HG03571 (cell line): ENCODE data around the gene OPTN.
"Not testable (repeated sequence)": the region's sequence is repeated elsewhere in the genome, so short reads cannot be mapped to it uniquely, and the experiment has no call there.

Experiments used
- ATAC-seq: cut with Tn5 transposase; IDR thresholded peaks from one replicate; pipeline ENCODE4 v1.9.1; 2021; ENCODE audit not compliant: unreplicated experiment

Gene OPTN

DNA sequence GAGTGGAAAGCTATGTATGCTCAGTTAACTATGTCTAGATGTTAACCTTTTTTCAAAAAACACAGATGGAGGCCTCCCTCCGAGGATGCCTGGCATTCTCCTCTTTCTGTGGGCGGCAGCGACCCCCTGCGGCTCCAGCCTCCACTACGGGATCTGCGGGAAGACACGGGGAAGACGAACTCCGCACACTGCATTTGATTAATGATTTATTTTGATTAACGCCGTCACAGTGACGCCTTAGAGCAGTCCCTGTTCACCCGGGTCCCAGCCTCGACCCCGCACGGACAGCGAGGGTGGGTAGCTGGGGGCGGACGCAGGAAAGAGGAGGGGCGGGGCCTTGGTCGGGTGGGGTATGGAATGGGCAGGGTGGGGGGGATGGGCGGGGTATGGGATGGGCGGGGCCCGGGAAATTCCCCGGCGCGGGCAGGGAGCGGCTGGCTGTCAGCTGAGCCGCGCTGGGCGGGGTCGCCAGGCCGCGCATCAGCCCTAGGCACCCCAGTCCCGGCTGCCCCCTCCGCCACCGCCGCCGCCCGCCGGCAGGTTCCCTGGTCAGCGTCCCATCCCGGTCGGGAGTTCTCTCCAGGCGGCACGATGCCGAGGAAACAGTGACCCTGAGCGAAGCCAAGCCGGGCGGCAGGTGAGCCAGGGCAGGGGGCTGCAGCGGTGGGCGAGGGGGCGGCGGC lies at the start of gene OPTN:
TSS of gene OPTN (plus strand) at position 498 of the 683 bp plus-strand sequence. CDS start 8,960 bp downstream, outside the sequence.
- ATAC-seq: peak; percentile 61

DNA sequence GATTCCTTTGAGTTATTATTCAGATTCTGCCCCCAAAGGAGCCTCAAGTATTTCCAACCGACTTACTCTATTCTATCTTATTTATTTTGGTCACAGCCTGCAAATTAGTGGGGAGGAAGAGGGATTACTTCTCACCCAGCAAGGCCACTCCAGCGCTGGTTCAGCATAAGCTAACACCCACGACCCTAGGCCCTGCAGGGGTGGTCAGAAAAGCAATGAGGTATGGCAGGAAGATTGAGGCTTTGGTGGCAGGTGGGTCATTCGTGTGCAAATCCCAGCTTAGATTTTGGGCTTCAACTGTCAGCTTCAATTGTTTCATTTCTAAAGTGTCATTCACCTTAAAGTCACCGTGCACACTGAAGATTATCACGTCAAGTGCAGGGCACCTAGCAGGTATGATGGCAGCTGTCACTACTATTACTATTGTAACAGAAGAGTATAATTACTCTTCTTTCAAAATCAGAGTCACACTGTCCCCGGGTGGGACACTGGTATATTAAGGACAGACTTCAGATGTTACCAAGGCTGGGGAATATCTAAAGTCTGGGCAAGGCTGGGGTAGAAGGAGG lies 48.8 kb upstream of the OPTN start:
- no peak for ATAC-seq

DNA sequence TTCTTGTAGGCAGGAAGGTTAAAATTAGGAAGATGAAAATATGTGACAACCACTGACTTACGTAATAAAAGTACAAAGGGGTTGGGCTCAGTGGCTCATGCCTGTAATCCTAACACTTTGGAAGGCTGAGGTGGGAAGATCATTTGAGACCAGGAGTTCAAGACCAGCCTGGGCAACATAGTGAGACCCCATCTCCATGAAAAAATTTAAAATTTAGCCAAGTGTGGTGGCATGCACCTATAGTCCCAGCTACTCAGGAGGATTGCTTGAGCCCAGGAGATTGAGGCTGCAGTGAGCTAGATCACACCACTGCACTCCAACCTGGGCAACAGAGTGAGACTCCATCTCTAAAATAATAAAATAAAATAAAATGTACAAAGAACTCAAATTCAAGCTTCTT lies 46.8 kb upstream of the OPTN start:
- not testable (repeated sequence) for ATAC-seq

DNA sequence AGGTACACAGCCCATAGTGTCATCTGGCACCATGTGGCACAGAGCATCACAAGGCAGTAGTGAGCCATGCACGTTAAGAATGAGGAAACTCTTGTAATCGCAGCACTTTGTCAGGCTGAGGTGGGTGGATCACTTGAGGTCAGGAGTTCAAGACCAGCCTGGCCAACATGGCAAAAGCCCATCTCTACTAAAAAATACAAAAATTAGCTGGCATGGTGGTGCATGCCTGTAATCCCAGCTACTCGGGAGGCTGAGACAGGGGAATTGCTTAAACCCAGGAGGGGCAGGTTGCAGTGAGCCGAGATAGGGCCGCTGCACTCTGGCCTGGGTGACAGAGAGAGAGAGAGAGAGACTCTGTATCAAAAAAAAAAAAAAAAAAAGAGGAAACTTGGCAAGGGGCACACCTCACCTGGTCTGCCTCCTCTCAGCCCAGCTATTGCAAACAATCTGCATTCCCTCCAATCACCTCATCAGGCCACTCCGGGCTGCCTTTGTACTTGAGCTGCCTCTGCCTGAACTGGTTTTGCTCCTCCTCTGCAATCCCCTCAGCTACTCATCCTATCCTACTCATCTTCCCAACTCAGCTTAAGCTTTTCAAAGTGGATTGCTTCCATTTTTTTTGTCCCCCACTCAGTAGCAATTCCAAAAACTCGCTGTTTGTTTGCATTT lies 46.0 kb upstream of the OPTN start:
- no peak for ATAC-seq

DNA sequence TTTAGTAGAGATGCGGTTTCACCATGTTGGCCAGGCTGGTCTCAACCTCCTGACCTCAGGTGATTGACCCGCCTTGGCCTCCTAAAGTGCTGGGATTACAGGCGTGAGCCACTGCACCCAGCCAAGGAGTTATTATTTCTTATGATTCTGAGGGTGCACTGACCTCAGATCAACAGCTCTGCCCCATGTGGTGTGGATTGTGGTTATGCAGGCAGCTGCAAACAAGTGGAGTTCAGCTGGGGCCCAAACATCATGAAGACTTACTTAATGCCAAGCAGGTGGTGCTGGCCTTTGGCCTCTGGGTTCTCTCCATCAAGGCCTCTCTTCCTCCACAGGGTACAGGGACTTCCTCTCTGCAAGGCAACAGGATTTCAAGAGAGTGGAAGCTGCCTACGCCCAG lies 45.1 kb upstream of the OPTN start:
- no peak for ATAC-seq

DNA sequence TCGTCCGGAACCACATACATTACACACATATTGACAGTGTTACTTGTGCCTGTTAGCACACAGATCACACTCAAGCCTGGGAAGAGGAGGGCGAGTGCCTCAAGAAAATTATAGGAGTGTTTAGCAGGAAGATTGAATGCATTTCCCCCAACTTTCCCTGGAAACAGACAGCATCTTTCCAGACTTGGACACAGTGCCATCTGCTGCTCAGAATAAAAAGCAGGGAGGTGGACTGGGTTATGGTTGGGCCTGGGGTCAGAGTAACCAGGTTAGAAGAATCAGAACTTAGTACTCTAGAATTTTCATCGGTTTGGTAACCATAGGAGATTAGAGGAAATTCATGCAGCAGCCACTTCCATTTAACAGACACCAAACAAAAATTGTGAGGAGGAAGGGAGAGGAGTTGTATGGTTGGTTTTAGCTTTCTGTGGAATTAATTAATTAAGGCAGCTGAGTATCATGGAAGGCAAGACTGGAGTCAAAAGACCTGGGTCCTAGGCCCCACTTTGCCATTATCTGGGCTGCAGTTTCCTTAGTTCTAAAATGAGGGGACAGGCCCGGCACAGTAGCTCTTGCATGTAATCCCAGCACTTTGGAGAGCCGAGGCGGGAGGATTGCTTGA lies 43.4 kb upstream of the OPTN start:
- ATAC-seq: no peak

DNA sequence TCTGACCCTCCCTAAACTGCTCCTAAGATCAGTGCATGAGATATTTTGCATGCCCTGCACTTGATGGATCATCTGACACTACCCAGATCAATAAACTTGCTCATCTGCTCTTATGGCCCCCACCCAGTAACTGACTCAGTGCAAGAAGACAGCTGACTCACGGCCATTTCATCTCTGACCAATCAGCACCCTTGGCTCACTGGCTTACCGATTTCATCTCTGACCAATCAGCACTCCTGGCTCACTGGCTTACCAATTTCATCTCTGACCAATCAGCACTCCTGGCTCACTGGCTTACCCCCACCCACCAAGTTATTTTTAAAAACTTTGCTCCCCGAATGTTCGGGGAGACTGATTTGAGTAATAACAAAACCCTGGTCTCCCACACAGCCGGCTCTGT lies 37.2 kb upstream of the OPTN start:
- ATAC-seq: no peak

DNA sequence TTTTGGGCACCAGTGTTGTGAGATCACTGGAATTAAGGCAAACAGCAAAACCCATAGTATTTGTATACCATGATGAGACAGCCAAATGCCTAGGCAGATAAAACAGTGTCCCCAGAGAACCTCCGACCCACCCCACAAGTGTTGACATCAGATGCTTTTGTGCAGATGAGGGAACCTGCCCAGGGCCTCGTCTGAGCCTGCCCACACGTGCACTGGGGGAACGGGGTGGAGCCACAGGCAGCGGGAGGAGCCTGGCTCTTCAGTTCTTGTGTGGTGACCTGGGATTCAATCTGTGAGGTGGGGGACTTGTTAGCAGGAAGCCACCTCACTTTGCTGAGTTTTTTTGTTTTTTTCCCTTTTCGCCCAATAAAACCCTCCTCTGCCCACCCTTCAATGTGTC lies 33.4 kb upstream of the OPTN start:
- no peak for ATAC-seq

DNA sequence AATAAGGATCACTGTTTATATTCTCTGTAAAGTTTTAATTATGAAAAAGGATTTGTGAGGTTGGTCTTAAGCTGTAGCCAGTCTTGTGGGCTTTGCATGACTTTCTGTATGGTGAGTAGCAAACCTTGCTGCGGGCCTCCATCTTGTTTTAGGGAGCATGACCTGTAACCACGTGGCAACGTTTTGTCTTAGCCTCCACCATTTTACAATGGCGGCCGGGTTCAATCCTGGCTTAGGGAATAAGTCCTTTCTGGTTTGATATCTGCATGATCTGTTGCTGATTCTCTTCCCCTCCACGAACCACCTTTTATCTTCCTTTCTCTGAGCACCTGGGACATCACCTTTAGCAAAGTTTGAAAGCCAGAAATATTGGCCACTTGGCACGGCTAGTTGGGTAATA lies 32.5 kb upstream of the OPTN start:
- no peak for ATAC-seq

DNA sequence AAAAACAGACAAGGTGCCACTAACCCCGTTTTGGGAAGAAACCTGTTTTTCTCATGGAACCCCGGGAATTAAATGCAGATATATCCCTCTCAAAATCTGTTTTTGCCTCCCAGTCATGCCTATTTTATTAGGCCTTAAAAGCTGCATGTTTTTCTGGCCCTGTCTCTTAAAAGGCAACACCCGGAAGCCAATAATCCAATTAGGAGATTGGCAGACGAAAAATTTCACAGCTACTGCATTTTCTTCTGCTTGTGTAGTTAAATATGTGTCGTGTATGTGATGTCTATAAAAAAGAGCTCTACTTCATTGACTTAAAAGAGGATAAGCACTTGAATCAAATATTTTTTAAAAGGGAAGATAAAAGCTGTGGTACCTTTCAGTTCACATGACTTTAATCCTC lies 31.9 kb upstream of the OPTN start:
- ATAC-seq: no peak

DNA sequence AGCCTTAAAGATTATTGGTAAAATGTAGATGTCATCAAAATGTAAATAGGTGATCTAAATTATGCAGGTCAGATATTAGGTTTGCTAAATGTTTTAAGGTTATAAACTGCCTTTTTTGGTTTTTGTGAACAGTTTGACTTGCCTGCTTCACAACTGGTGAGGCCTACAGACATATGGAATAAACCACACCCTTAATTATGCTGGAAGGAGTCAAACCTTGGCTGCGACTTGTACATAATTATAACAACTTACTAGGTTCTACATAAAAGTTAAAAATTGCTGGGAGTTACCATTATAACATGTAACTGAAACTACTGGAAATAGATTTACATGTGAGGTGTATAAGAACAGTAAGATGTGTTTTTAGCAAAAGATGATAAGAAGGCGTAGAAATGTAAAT lies 31.5 kb upstream of the OPTN start:
- no peak for ATAC-seq

DNA sequence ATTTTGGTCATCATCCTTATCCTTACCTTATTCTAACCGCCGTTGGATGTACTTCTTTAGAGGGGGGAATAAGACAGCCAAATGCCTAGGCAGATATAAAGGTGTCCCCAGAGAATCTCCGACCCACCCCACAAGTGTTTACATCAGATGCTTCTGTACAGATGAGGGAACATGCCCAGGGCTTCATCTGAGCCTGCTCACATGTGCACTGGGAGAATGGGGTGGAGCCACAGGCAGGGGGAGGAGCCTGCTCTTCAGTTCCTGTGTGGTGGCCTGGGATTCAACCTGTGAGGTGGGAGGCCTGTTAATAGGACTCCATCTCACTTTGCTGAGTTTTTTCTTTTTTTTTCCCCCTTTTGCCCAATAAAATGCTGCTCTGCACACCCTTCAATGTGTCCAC lies 27.6 kb upstream of the OPTN start:
- no peak for ATAC-seq

DNA sequence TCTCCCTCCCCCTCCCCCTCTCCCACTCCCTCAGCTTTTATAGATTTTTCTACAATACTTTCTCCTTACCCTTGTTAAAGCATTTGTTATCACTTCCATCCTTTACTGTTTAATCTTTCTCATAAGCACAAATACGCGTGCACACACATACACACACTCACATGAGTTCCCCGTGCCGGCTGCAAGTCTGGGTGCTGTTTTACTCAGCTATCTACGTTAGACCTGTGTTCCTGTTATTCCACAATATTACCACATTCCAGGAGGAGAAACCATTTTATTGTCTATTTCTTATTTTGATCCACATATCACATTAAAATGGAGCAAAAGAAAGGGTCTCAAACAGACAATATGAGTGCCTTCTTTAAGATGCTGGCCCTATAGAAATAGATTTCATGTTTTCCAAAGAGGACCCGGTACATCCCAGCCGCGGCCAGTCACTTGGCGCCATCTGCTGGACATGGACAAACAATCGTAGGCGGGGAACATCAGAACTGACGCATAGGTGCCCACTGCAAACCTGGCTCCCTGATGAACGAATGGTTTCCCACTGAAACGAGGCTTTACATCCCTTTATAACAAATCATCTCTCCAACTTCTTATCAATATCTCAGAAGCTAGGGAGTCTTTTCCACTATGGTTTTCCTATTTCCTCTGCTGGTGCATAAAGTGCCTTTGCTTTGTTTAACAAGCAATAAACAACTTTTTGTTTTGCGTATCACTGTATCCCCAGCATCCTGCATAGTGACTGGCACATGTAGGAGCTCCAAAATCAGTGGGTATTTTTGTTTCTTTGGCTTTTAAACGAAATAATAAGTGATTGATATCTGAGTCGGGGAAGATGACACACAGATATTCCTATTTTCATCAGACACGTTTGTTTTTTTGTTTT lies 25.2 kb upstream of the OPTN start:
- ATAC-seq: peak; percentile 53

DNA sequence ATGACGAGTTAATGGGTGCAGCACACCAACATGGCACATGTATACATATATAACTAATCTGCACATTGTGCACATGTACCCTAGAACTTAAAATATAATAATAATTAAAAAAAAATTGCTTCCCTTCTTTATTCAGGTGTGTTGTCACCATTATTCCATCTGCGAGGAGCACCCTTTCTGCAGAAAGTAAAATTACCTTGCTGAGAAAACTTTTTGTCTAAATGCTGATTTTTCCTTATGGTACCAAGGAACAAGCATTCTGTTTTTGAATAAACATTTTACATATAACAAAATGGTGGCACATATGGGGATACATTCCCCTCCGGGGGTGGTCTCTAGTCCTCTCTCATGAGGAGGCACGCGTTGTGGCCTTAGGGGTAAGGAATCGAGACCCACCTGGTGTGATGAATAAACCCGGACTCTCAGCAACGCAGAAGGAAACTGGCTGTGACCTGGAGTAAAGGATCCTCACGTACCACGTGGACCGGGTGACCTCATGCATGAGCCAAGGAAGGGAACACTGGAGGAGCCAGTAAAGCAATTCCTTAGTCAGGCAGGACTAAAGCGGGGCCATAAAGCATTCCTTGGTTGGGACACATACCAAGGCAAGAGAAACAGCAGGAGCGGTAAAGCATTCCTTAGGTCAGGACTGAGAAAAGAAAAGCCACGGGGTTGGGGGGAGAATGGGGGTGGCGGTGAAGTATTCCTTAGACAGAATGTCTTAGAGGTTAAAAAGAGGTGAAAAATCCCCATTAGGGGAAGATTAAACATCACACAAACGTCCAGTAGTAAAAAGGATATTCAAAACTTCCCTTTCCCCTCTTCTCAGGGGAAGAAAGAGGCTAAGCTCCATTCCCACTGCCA lies 20.8 kb upstream of the OPTN start:
- no peak for ATAC-seq

DNA sequence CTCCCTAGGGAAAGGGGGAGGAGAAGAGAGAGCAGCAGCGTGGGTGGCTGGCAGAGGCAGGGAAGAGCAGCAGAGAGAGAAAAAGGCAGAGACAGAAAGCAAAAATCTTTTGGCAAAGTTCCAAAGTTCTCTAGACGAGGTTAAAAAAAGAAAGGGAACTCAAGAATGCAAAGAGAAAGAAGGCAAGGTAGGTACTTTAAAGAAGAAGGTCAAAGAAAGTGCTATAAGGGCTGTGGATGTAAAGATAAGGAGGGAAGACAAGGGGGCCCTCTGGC lies 20.2 kb upstream of the OPTN start:
- no peak for ATAC-seq

DNA sequence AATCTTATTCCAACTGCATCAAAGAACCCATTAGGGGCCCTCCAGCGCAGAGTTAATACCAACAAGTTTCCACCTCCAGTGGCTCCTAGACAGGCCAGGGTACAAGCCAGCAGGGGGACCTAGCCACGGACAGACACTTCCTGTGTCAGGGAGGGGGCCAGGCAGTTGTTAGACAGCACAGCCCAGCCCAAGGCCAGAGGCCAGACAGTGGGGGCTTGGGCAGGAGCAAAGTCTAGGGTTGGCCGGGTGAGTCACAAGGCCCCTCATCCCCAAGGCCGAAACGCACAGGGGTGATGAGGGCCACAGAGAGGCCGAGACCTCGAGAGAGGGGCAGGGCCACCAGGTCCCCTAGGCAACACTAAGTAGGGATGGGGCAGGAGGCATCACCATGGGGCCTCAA lies 19.3 kb upstream of the OPTN start:
- no peak for ATAC-seq

DNA sequence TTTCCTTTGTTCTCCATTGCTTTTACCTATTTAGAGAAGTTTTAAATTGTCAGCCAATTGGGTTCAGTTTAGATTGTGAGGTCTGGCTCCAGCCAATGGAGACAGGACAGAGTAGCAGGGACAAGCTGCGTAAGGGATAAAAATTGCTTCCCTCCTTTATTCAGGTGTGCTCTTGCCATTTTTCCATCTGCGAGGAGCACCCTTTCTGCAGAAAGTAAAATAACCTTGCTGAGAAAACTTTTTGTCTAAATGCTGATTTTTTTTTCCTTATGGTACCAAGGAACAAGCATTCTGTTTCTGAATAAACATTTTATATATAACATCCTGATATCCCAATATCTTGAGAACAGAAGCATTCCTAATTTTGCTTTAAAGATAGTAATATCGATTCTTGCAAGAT lies 16.3 kb upstream of the OPTN start:
- ATAC-seq: not testable (repeated sequence)

DNA sequence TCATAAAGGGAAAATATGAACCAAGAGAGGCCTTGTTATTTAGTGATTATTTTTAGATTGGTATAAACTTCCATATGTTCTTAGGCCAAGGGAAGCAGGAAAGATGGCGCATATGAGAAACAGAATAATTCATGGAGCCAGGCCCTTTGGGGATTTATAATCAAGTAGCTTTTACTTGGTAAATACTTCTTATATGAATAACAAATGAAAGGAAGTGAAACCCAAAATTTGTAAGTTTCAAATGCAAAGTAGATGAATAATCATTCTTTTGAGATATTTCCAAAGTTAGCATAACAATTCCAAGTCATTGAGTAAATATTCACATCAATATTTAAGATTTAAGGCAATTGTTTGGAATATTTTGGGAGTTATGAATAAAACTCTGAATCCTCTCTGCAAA lies 13.9 kb upstream of the OPTN start:
- ATAC-seq: no peak

DNA sequence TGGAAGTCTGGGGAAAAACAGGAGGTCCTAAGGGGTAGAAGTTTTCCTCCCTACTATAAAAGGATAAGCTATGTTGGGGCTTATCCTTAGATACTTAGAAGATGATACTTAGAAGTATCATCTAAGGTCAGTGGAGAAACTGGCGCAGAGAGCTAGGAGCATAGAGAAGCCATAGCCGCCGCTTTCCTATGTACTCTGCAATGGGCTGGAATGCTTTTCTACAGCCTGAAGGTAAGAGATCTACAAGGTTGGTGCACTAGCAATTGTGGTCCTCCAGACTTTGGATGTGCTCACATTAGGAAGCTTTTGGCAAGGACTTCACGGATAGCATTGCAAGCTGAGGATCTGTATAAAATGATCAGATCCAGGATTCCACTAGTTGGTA lies 12.4 kb upstream of the OPTN start:
- ATAC-seq: no peak

DNA sequence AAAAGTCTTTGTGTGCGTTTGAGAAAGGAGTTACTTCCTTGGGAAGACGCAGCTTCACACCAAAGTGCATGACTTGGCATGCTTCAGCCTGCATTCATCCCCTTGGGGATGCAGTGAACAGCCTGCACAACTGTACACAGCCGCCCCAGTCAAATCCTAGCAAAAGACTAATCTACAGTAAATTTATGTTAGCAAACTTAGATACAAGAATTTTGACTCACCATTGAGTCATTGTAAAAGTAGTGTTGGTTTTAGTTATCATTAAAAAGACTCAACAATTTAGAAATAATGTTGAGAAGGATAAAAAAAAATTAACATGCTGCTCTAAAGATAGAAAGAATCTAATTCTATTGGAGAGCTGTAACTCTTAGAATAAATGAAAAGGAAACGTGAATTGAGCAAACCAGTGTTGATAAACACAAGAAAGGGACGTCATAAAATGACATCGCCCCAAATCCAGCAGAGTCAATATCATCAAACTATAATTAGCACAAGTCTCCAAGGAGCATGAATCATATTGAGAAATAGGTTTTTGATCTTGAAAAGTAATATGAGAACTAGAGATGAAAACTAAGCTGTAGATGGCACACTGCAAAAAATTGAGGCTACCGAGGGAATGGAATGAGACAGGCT lies 11.9 kb upstream of the OPTN start:
- no peak for ATAC-seq
